Peyer's patch (tissue), 4 donors: ENCODE data around the gene GAS7. TPM values are rescaled to one million over a fixed set of nuclear protein-coding genes. Genes with fewer than 3 reads are reported as not detected.
A peak's percentile ranks its signal among the peaks of the same experiment; 100 is the strongest.

Experiments used
- DNase-seq, 3 donors: peaks; one replicate each; pipeline ENCODE4 v3.0.0-alpha.2; 2017 to 2019
- H3K27ac ChIP-seq, 4 donors: fragments of 200-600 bp; sonication (generic); one replicate each; pipeline ENCODE4 v1.5.1; 2016 to 2019
- H3K27me3 ChIP-seq, 2 donors: fragments of 200-600 bp; sonication (generic); one replicate each; pipeline ENCODE4 v1.5.1; 2019
- H3K36me3 ChIP-seq, 3 donors: fragments of 200-600 bp; sonication (generic); one replicate each; pipeline ENCODE4 v1.5.1; 2016 to 2019
- H3K4me1 ChIP-seq, 4 donors: fragments of 200-600 bp; sonication (generic); one replicate each; pipeline ENCODE4 v1.5.1; 2016 to 2019
- H3K4me3 ChIP-seq, 4 donors: fragments of 200-600 bp; sonication (generic); 1 replicate in 3 of 4; 2 replicates in 1 of 4; pipeline ENCODE4 v1.5.1; 2016 to 2019; ENCODE audit warnings: mild to moderate bottlenecking in 1 of 4
- H3K9me3 ChIP-seq, 4 donors: fragments of 200-600 bp; sonication (generic); one replicate each; pipeline ENCODE4 v1.5.1; 2016 to 2019; ENCODE audit warnings: mild to moderate bottlenecking in 1 of 4
- POLR2A ChIP-seq, 2 donors: fragments of 450-650 bp; IDR thresholded peaks; one replicate each; pipeline ENCODE4 v1.5.1; 2017; ENCODE audit warnings: antibody characterized with exemption in 2 of 2, mild to moderate bottlenecking in 2 of 2, moderate library complexity in 2 of 2
- total RNA-seq, 4 donors: library from RNA; depleted of rRNA; stranded (reverse); fragments of >200 nt; gene quantifications; one replicate each; pipeline ENCODE4 v1.1.0, GENCODE V29; 2016
- TF ChIP-seq, protein P1 (sequence below), 6 experiments: fragments of 450-650 bp in 4 of 6; fragments of 200-600 bp in 2 of 6; sonication (generic) in 1 of 6; IDR thresholded peaks; one replicate each; pipeline ENCODE4 v1.5.1; 2017 to 2019; ENCODE audit warnings: antibody characterized with exemption in 6 of 6, mild to moderate bottlenecking in 3 of 6, moderate library complexity in 1 of 6

Gene GAS7
- total RNA-seq, 4 donors from 2014 or later: 6.8 to 104 (median 27.6) TPM

- no peaks in the 10 kb centered on the region for H3K4me1 ChIP-seq
- no peak for DNase-seq
Observed at GRCh38 chr17:10155371-10156076, 42.9 kb downstream of the GAS7 start.

GRCh38 chr17:10151667-10152496 is 46.5 kb downstream of the GAS7 start:
- Histone ChIP-seq H3K27ac (peak overlapping the region in 2 of 4 donors; percentile 13 to 31), H3K4me3 (no peak overlapping the region), H3K4me1 (no peaks in the 10 kb centered on the region), H3K9me3 (no peaks in the 10 kb centered on the region), H3K27me3 (no peaks in the 10 kb centered on the region), H3K36me3 (no peaks in the 10 kb centered on the region)
- no peak for TF ChIP-seq POLR2A (IDR thresholded peaks at IDR 0.05)
- TF ChIP-seq, protein P1, sequence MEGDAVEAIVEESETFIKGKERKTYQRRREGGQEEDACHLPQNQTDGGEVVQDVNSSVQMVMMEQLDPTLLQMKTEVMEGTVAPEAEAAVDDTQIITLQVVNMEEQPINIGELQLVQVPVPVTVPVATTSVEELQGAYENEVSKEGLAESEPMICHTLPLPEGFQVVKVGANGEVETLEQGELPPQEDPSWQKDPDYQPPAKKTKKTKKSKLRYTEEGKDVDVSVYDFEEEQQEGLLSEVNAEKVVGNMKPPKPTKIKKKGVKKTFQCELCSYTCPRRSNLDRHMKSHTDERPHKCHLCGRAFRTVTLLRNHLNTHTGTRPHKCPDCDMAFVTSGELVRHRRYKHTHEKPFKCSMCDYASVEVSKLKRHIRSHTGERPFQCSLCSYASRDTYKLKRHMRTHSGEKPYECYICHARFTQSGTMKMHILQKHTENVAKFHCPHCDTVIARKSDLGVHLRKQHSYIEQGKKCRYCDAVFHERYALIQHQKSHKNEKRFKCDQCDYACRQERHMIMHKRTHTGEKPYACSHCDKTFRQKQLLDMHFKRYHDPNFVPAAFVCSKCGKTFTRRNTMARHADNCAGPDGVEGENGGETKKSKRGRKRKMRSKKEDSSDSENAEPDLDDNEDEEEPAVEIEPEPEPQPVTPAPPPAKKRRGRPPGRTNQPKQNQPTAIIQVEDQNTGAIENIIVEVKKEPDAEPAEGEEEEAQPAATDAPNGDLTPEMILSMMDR (IDR thresholded peaks at IDR 0.05): no peak
- DNase-seq: peak in 2 of 3 donors; percentile 36 to 58

More at GRCh38 chr17:10155371-10156076, 42.9 kb downstream of the GAS7 start:
- no peak overlapping the region for H3K4me3 ChIP-seq
- TF ChIP-seq, protein P1 (IDR thresholded peaks at IDR 0.05): no peak
- TF ChIP-seq POLR2A (IDR thresholded peaks at IDR 0.05): no peak
- no peaks in the 10 kb centered on the region for H3K27me3 ChIP-seq
- H3K36me3 ChIP-seq: no peaks in the 10 kb centered on the region
- H3K9me3 ChIP-seq: no peaks in the 10 kb centered on the region
- peak overlapping the region in 2 of 4 donors; percentile 25 to 55 for H3K27ac ChIP-seq

DNA sequence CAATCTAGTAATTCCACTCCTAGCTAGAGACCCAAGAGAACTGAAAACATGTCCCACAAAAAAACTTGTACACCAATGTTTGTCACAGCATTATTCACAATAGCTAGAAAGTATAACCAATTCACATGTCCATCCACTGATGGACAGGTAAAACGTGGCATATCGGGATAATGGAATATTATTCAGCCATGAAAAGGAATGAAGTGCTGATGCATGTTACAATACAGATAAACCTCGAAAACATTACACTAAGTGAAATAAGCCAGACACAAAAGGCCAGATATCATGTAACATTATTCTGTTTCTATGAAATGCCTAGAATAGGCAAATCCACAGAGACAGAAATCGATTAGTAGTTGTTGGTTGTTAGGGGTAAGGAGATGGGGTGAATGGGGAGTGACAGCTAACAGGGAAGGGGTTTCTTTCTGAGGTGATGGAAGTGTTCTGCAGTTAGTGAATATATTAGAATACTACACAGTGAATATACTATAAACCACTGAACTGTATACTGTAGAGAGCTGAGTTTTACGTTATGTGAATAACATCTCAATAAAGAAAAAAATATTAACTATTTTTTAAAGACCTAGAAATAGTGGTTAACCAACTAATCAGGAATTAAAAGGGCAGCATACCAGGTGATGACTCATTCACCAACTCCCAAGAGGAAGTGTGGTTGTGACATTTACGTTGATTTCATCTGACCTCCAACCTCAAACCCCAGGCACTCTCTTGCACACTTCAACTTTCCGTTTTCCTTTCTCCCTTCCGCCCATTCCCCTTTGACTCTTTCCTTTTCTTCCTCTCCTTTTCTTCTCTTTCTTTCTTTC is 48.6 kb downstream of the GAS7 start:
- no peaks in the 10 kb centered on the region for H3K27me3 ChIP-seq
- no peaks in the 10 kb centered on the region for H3K9me3 ChIP-seq
- H3K36me3 ChIP-seq: no peaks in the 10 kb centered on the region
- DNase-seq: no peak
- no peak for TF ChIP-seq POLR2A (IDR thresholded peaks at IDR 0.05)
- TF ChIP-seq, protein P1 (IDR thresholded peaks at IDR 0.05): no peak
- H3K4me1 ChIP-seq: no peaks in the 10 kb centered on the region
- H3K4me3 ChIP-seq: no peak overlapping the region
- no peak overlapping the region for H3K27ac ChIP-seq

DNA sequence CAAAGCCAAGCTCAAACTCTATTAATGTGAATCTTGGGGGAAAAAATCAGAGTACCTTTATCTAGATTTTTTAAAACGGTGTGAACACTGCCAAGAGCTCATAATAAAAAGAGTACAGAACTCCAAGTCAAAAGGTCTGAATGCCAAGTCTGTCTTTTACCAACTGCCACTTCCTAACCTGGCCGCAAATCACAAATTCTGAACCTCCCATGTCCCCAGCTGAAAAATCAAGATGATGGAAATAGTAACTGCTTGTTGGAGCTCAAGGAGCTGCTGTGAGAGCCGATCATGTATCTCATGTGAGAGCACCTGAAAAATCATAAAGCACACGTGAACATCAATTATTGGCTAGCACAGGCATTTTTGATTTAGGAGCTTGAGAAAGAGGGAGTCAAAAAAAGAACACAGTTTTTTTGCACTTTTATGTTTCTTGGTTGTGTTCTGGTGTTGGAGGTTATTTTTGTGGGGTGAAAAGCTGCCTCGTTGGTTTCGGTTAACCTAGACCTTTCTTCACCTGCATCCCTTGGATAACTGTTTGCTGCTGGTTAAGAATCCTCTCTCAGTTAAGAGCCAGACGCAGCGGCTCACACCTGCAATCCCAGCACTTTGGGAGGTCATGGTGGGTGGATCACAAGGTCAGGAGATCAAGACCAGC is 50.5 kb downstream of the GAS7 start:
- no peaks in the 10 kb centered on the region for H3K27me3 ChIP-seq
- H3K4me3 ChIP-seq: no peak overlapping the region
- no peak for DNase-seq
- no peak overlapping the region for H3K27ac ChIP-seq
- H3K36me3 ChIP-seq: no peaks in the 10 kb centered on the region
- H3K4me1 ChIP-seq: no peaks in the 10 kb centered on the region
- TF ChIP-seq, protein P1 (IDR thresholded peaks at IDR 0.05): no peak
- no peak for TF ChIP-seq POLR2A (IDR thresholded peaks at IDR 0.05)
- no peaks in the 10 kb centered on the region for H3K9me3 ChIP-seq

- H3K27me3 ChIP-seq: no peaks in the 10 kb centered on the region
- no peak overlapping the region for H3K27ac ChIP-seq
- no peaks in the 10 kb centered on the region for H3K4me1 ChIP-seq
- no peak overlapping the region for H3K4me3 ChIP-seq
- no peaks in the 10 kb centered on the region for H3K36me3 ChIP-seq
- DNase-seq: no peak
- H3K9me3 ChIP-seq: no peaks in the 10 kb centered on the region
- TF ChIP-seq, protein P1 (IDR thresholded peaks at IDR 0.05): no peak
- TF ChIP-seq POLR2A (IDR thresholded peaks at IDR 0.05): no peak
Observed at GRCh38 chr17:10147040-10147439, 51.4 kb downstream of the GAS7 start.
